ENCODE measurements around the gene SMAD1. TPM values are rescaled to one million over a fixed set of nuclear protein-coding genes. Genes with fewer than 3 reads are reported as not detected.

SMAD1 gene
- total RNA-seq, 2 donors from 2014 or later, result 0.62 to 3.8 TPM

GRCh38 chr4:145533961-145534360, 52.3 kb downstream of the SMAD1 start:
- Mint-ChIP-seq H3K9me3 (no peaks in the 10 kb centered on the region), H3K36me3 (no peaks in the 10 kb centered on the region), H3K27ac (no peak overlapping the region)
- DNase-seq (ENCODE audit: low spot score in 2 of 2), result no peak
- no peak for ATAC-seq

- Mint-ChIP-seq H3K27ac (no peak overlapping the region), H3K9me3 (no peaks in the 10 kb centered on the region), H3K36me3 (no peaks in the 10 kb centered on the region)
- DNase-seq (ENCODE audit: low spot score in 2 of 2) (no peak), ATAC-seq (no peak)
Observed at GRCh38 chr4:145535202-145535601, 53.5 kb downstream of the SMAD1 start.

- ATAC-seq (no peak), DNase-seq (ENCODE audit: low spot score in 2 of 2) (no peak)
- Mint-ChIP-seq H3K36me3 (no peaks in the 10 kb centered on the region), H3K9me3 (no peaks in the 10 kb centered on the region), H3K27ac (no peak overlapping the region)
Observed at GRCh38 chr4:145536044-145536443, 54.4 kb downstream of the SMAD1 start.

GRCh38 chr4:145538596-145538995, 56.9 kb downstream of the SMAD1 start:
- ATAC-seq (no peak), DNase-seq (ENCODE audit: low spot score in 2 of 2) (no peak)
- Mint-ChIP-seq H3K9me3 (no peaks in the 10 kb centered on the region), H3K27ac (no peak overlapping the region), H3K36me3 (no peaks in the 10 kb centered on the region)

- H3K36me3 Mint-ChIP-seq, result no peaks in the 10 kb centered on the region
- no peaks in the 10 kb centered on the region for H3K9me3 Mint-ChIP-seq
- DNase-seq (ENCODE audit: low spot score in 2 of 2) (no peak), ATAC-seq (no peak)
- no peak overlapping the region for H3K27ac Mint-ChIP-seq
Observed at GRCh38 chr4:145539671-145540070, 58.0 kb downstream of the SMAD1 start.

- DNase-seq (ENCODE audit: low spot score in 2 of 2) (no peak), ATAC-seq (no peak)
- Mint-ChIP-seq H3K9me3 (no peaks in the 10 kb centered on the region), H3K27ac (no peak overlapping the region), H3K36me3 (no peaks in the 10 kb centered on the region)
Observed at GRCh38 chr4:145540235-145540634, 58.6 kb downstream of the SMAD1 start.

GRCh38 chr4:145541346-145541745, 59.7 kb downstream of the SMAD1 start:
- no peaks in the 10 kb centered on the region for H3K9me3 Mint-ChIP-seq
- ATAC-seq (no peak), DNase-seq (ENCODE audit: low spot score in 2 of 2) (no peak)
- H3K27ac Mint-ChIP-seq, result no peak overlapping the region
- H3K36me3 Mint-ChIP-seq, result no peaks in the 10 kb centered on the region

- ATAC-seq, result no peak
- no peaks in the 10 kb centered on the region for H3K9me3 Mint-ChIP-seq
- DNase-seq (ENCODE audit: low spot score in 2 of 2), result no peak
- H3K36me3 Mint-ChIP-seq, result no peaks in the 10 kb centered on the region
- no peak overlapping the region for H3K27ac Mint-ChIP-seq
Observed at GRCh38 chr4:145545031-145545430, 63.4 kb downstream of the SMAD1 start.

GRCh38 chr4:145545538-145546174, 64.0 kb downstream of the SMAD1 start:
- no peaks in the 10 kb centered on the region for H3K9me3 Mint-ChIP-seq

GRCh38 chr4:145546175-145546915, 64.7 kb downstream of the SMAD1 start:
- Mint-ChIP-seq H3K36me3 (no peaks in the 10 kb centered on the region), H3K27ac (no peak overlapping the region), H3K9me3 (no peaks in the 10 kb centered on the region)
- no peak for DNase-seq (ENCODE audit: low spot score in 2 of 2)
- no peak for ATAC-seq

More at GRCh38 chr4:145545538-145546174, 64.0 kb downstream of the SMAD1 start:
- H3K27ac Mint-ChIP-seq, result no peak overlapping the region
- no peaks in the 10 kb centered on the region for H3K36me3 Mint-ChIP-seq
- no peak for ATAC-seq
- DNase-seq (ENCODE audit: low spot score in 2 of 2), result no peak

GRCh38 chr4:145551660-145552059, 70.0 kb downstream of the SMAD1 start:
- Mint-ChIP-seq H3K36me3 (no peaks in the 10 kb centered on the region), H3K27ac (no peak overlapping the region), H3K9me3 (no peaks in the 10 kb centered on the region)
- ATAC-seq (no peak), DNase-seq (ENCODE audit: low spot score in 2 of 2) (no peak)

- Mint-ChIP-seq H3K27ac (peak overlapping the region in 1 of 2 donors; percentile 44), H3K36me3 (no peaks in the 10 kb centered on the region), H3K9me3 (no peaks in the 10 kb centered on the region)
- no peak for DNase-seq (ENCODE audit: low spot score in 2 of 2)
- ATAC-seq, result no peak
Observed at GRCh38 chr4:145552181-145552822, 70.6 kb downstream of the SMAD1 start.

- ATAC-seq (no peak), DNase-seq (ENCODE audit: low spot score in 2 of 2) (no peak)
- no peaks in the 10 kb centered on the region for H3K36me3 Mint-ChIP-seq
- H3K9me3 Mint-ChIP-seq, result no peaks in the 10 kb centered on the region
- H3K27ac Mint-ChIP-seq, result no peak overlapping the region
Observed at GRCh38 chr4:145553375-145553774, 71.7 kb downstream of the SMAD1 start.

GRCh38 chr4:145554691-145555090, 73.0 kb downstream of the SMAD1 start:
- DNase-seq (ENCODE audit: low spot score in 2 of 2), result no peak
- H3K27ac Mint-ChIP-seq, result no peak overlapping the region
- H3K36me3 Mint-ChIP-seq, result no peaks in the 10 kb centered on the region
- no peak for ATAC-seq
- H3K9me3 Mint-ChIP-seq, result no peaks in the 10 kb centered on the region

- peak; percentile 80 to 85 for ATAC-seq
- H3K9me3 Mint-ChIP-seq, result no peaks in the 10 kb centered on the region
Observed at GRCh38 chr4:145557720-145558119, 76.1 kb downstream of the SMAD1 start.

GRCh38 chr4:145563293-145563985, 81.8 kb downstream of the SMAD1 start:
- peaks cover 0 to 4% of the 10 kb centered on the region in 2 donors for H3K36me3 Mint-ChIP-seq
- ATAC-seq (no peak), DNase-seq (ENCODE audit: low spot score in 2 of 2) (no peak)
- no peak overlapping the region for H3K27ac Mint-ChIP-seq
- peaks cover 0 to 8% of the 10 kb centered on the region in 2 donors for H3K9me3 Mint-ChIP-seq

More at GRCh38 chr4:145557720-145558119, 76.1 kb downstream of the SMAD1 start:
- H3K27ac Mint-ChIP-seq, result no peak overlapping the region
- no peaks in the 10 kb centered on the region for H3K36me3 Mint-ChIP-seq
- peak in 1 of 2 donors; percentile 46 for DNase-seq (ENCODE audit: low spot score in 2 of 2)

GRCh38 chr4:145564540-145564939, 82.9 kb downstream of the SMAD1 start:
- no peak overlapping the region for H3K27ac Mint-ChIP-seq
- no peak for DNase-seq (ENCODE audit: low spot score in 2 of 2)
- ATAC-seq, result no peak
- H3K9me3 Mint-ChIP-seq, result peaks cover 7 to 13% of the 10 kb centered on the region in 2 donors
- peaks cover 0 to 4% of the 10 kb centered on the region in 2 donors for H3K36me3 Mint-ChIP-seq
